CD14-positive monocyte (primary cell): ENCODE data around the gene PKHD1. TPM values are rescaled to one million over a fixed set of nuclear protein-coding genes. Genes with fewer than 3 reads are reported as not detected.

Experiments used
- DNase-seq, 3 donors: peaks; one replicate each; pipeline ENCODE4 v3.0.0-alpha.2; 2011 to 2022
- H2AFZ ChIP-seq: 2 replicates; pipeline ENCODE4 v1.6.0; 2012; ENCODE audit warnings: mild to moderate bottlenecking, low read depth, low read length, inconsistent platforms; ENCODE audit not compliant: insufficient read depth, poor library complexity, severe bottlenecking
- H3K27ac ChIP-seq, 2 donors: 1 replicate in 1 of 2; 2 replicates in 1 of 2; pipeline ENCODE4 v1.5.1; 2012 to 2013; ENCODE audit warnings: low read length in 2 of 2, control low read depth in 1 of 2, inconsistent platforms in 1 of 2, low read depth in 1 of 2, mild to moderate bottlenecking in 1 of 2
- H3K27me3 ChIP-seq, 2 donors: one replicate each; pipeline versions ENCODE4 v1.6.0 to v1.6.1; 2011 to 2013; ENCODE audit warnings: low read length in 2 of 2; ENCODE audit not compliant: control insufficient read depth in 2 of 2, insufficient read depth in 2 of 2
- H3K36me3 ChIP-seq, 2 donors: replicated peaks in 1 of 2; 1 replicate in 1 of 2; 2 replicates in 1 of 2; pipeline versions ENCODE4 v1.5.1 to v1.6.1; 2012 to 2013; ENCODE audit warnings: low read length in 2 of 2, control low read depth in 1 of 2, inconsistent platforms in 1 of 2, mild to moderate bottlenecking in 1 of 2; ENCODE audit not compliant: insufficient read depth in 2 of 2, control insufficient read depth in 1 of 2
- H3K4me1 ChIP-seq, 2 donors: 1 replicate in 1 of 2; 2 replicates in 1 of 2; pipeline versions ENCODE4 v1.5.1 to v1.6.1; 2012 to 2013; ENCODE audit warnings: low read length in 2 of 2, control low read depth in 1 of 2, inconsistent platforms in 1 of 2, mild to moderate bottlenecking in 1 of 2, moderate library complexity in 1 of 2; ENCODE audit not compliant: insufficient read depth in 2 of 2, control insufficient read depth in 1 of 2
- H3K4me2 ChIP-seq: replicated peaks from 2 replicates; pipeline ENCODE3; 2012; ENCODE audit warnings: low read length, moderate library complexity, mild to moderate bottlenecking; ENCODE audit not compliant: poor library complexity, severe bottlenecking; ENCODE audit errors: extremely low read depth
- H3K4me3 ChIP-seq, 3 experiments: fragments of 200-600 bp in 1 of 3; sonication (generic) in 1 of 3; replicated peaks in 1 of 3; 1 replicate in 2 of 3; 2 replicates in 1 of 3; pipeline ENCODE4 v1.5.1; 2011 to 2013; ENCODE audit warnings: low read length in 3 of 3, mild to moderate bottlenecking in 3 of 3, control low read depth in 2 of 3, low read depth in 2 of 3, inconsistent platforms in 1 of 3, moderate library complexity in 1 of 3
- H3K79me2 ChIP-seq: 2 replicates; pipeline ENCODE4 v1.6.0; 2012; ENCODE audit warnings: mild to moderate bottlenecking, control low read depth, inconsistent platforms, low read length, moderate library complexity; ENCODE audit not compliant: insufficient read depth
- H3K9ac ChIP-seq: 2 replicates; pipeline ENCODE4 v1.6.0; 2017; ENCODE audit warnings: low read length, mild to moderate bottlenecking; ENCODE audit not compliant: insufficient read depth, poor library complexity, severe bottlenecking
- H3K9me3 ChIP-seq, 2 donors: replicated peaks in 1 of 2; 1 replicate in 1 of 2; 2 replicates in 1 of 2; pipeline versions ENCODE4 v1.5.1 to v1.6.1; 2012 to 2013; ENCODE audit warnings: low read length in 2 of 2, control low read depth in 1 of 2; ENCODE audit not compliant: control insufficient read depth in 1 of 2, insufficient read depth in 1 of 2
- H4K20me1 ChIP-seq: 2 replicates; pipeline ENCODE4 v1.6.0; 2012; ENCODE audit warnings: mild to moderate bottlenecking, low read length, control low read depth, moderate library complexity; ENCODE audit not compliant: insufficient read depth
- H3K27ac Mint-ChIP-seq, 7 donors: one replicate each; pipeline ENCODE4 v1.8.0; 2020; ENCODE audit warnings: mild to moderate bottlenecking in 7 of 7, mixed read lengths in 7 of 7, moderate library complexity in 6 of 7, inconsistent platforms in 2 of 7
- H3K27me3 Mint-ChIP-seq, 3 donors: one replicate each; pipeline ENCODE4 v1.8.0; 2021 to 2022; ENCODE audit warnings: low read depth in 3 of 3, mild to moderate bottlenecking in 3 of 3, mixed read lengths in 3 of 3, moderate library complexity in 3 of 3, inconsistent platforms in 1 of 3
- H3K36me3 Mint-ChIP-seq, 2 donors: one replicate each; pipeline ENCODE4 v1.8.0; 2020; ENCODE audit warnings: mixed read lengths in 2 of 2, inconsistent platforms in 1 of 2, mild to moderate bottlenecking in 1 of 2
- H3K4me1 Mint-ChIP-seq: one replicate; pipeline ENCODE4 v1.8.0; 2020; ENCODE audit warnings: mild to moderate bottlenecking, mixed read lengths
- H3K4me3 Mint-ChIP-seq, 2 donors: one replicate each; pipeline ENCODE4 v1.8.0; 2020; ENCODE audit warnings: mild to moderate bottlenecking in 2 of 2, mixed read lengths in 2 of 2, moderate library complexity in 1 of 2
- H3K9me3 Mint-ChIP-seq, 7 donors: one replicate each; pipeline ENCODE4 v1.8.0; 2020 to 2022; ENCODE audit warnings: mixed read lengths in 7 of 7, mild to moderate bottlenecking in 6 of 7, moderate library complexity in 6 of 7, inconsistent platforms in 2 of 7
- WGBS: methylation state at CpG from one replicate; pipeline ENCODE4 v1.1.5; 2013; ENCODE audit warnings: missing lambda C conversion rate; ENCODE audit not compliant: insufficient coverage; 5-methylcytosine and 5-hydroxymethylcytosine counted together
- intact Hi-C, 2 donors: fragments of 100-400 bp; cut with micrococcal nuclease; formaldehyde crosslinking; loops; one replicate each; pipeline versions ENCODE4 v1.15.0 to v1.15.1; 2023
- polyA plus RNA-seq, 3 donors: library from polyadenylated mRNA; depleted of rRNA in 1 of 3; unstranded in 2 of 3; stranded (reverse) in 1 of 3; fragments of 300-500 nt in 2 of 3; fragments of >200 nt in 1 of 3; fragmentation: Illumina TruSeq in 2 of 3; gene quantifications; 1 replicate in 2 of 3; 2 replicates in 1 of 3; pipeline ENCODE4 v1.2.3, GENCODE V29; 2012 to 2021
- TF ChIP-seq, protein P1 (sequence below): fragments of 200-600 bp; IDR thresholded peaks from one replicate; pipeline ENCODE4 v1.8.0; 2022; ENCODE audit warnings: antibody characterized with exemption, mild to moderate bottlenecking

The PKHD1 gene
- polyA plus RNA-seq, 3 donors, result not detected

DNA sequence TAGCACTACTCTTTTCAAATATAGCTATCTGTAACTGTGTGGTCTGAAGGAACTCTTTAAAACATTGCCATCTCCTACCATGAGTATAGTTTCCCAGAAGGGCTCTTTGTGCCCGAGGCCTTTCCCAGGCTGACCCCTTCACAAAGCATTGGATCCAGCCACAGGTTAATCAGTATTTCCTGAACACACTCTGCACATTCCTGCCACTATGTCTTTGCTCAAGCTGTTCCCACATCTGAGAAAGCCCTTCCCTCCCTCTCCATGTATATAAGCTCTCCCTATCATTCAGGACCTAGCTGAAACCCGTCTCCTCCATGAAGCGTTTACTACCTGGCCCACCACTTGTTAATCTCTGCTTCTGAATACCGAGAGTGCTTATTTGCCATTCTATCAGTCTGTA, 47.8 kb upstream of the PKHD1 start:
- Histone ChIP-seq H3K9ac (no peak overlapping the region), H3K36me3 (no peaks in the 10 kb centered on the region), H2AFZ (no peak overlapping the region), H3K9me3 (no peaks in the 10 kb centered on the region), H3K4me1 (no peaks in the 10 kb centered on the region), H3K4me2 (no peak overlapping the region), H3K27me3 (no peaks in the 10 kb centered on the region), H3K27ac (no peak overlapping the region), H4K20me1 (no peaks in the 10 kb centered on the region), H3K4me3 (no peak overlapping the region), H3K79me2 (no peaks in the 10 kb centered on the region)
- TF ChIP-seq, protein P1, sequence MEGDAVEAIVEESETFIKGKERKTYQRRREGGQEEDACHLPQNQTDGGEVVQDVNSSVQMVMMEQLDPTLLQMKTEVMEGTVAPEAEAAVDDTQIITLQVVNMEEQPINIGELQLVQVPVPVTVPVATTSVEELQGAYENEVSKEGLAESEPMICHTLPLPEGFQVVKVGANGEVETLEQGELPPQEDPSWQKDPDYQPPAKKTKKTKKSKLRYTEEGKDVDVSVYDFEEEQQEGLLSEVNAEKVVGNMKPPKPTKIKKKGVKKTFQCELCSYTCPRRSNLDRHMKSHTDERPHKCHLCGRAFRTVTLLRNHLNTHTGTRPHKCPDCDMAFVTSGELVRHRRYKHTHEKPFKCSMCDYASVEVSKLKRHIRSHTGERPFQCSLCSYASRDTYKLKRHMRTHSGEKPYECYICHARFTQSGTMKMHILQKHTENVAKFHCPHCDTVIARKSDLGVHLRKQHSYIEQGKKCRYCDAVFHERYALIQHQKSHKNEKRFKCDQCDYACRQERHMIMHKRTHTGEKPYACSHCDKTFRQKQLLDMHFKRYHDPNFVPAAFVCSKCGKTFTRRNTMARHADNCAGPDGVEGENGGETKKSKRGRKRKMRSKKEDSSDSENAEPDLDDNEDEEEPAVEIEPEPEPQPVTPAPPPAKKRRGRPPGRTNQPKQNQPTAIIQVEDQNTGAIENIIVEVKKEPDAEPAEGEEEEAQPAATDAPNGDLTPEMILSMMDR, result no peak
- Mint-ChIP-seq H3K36me3 (no peaks in the 10 kb centered on the region), H3K4me3 (no peak overlapping the region), H3K4me1 (peaks cover 3% of the 10 kb centered on the region), H3K27ac (no peak overlapping the region), H3K9me3 (peaks cover 0 to 1% (median 0%) of the 10 kb centered on the region in 7 donors), H3K27me3 (peaks cover 0 to 7% (median 3%) of the 10 kb centered on the region in 3 donors)
- intact Hi-C loops, result no loop called here
- 100% methylated on average over 1 of the region's 4 CpGs for WGBS
- no peak for DNase-seq

- Histone ChIP-seq H3K27me3 (no peaks in the 10 kb centered on the region), H3K4me1 (no peaks in the 10 kb centered on the region), H2AFZ (no peak overlapping the region), H3K9ac (no peak overlapping the region), H3K79me2 (no peaks in the 10 kb centered on the region), H3K4me3 (no peak overlapping the region), H4K20me1 (no peaks in the 10 kb centered on the region), H3K4me2 (no peak overlapping the region), H3K27ac (no peak overlapping the region), H3K36me3 (no peaks in the 10 kb centered on the region), H3K9me3 (no peaks in the 10 kb centered on the region)
- no peak for DNase-seq
- peaks cover 0 to 7% (median 3%) of the 10 kb centered on the region in 3 donors for H3K27me3 Mint-ChIP-seq
- H3K27ac Mint-ChIP-seq, result no peak overlapping the region
- peaks cover 0 to 1% (median 0%) of the 10 kb centered on the region in 7 donors for H3K9me3 Mint-ChIP-seq
- TF ChIP-seq, protein P1, result no peak
- H3K36me3 Mint-ChIP-seq, result no peaks in the 10 kb centered on the region
- H3K4me1 Mint-ChIP-seq, result peaks cover 3% of the 10 kb centered on the region
- H3K4me3 Mint-ChIP-seq, result no peak overlapping the region
- WGBS, result no CpG with 5 or more reads among the region's 3 CpGs
- intact Hi-C loops, result no loop called here
These were observed 46.6 kb upstream of the PKHD1 start for GRCh38 chr6:52134011-52134410.
